ENCODE results near the gene ALDH3A2.
"Not testable (repeated sequence)": the region's sequence is repeated elsewhere in the genome, so short reads cannot be mapped to it uniquely, and the experiment has no call there.

Gene ALDH3A2

GRCh38 chr17:19683117-19683516 lies 34.6 kb downstream of the ALDH3A2 start:
- DNase-seq = no peak

GRCh38 chr17:19684909-19685580 lies 36.5 kb downstream of the ALDH3A2 start:
- not testable (repeated sequence) for DNase-seq

GRCh38 chr17:19686400-19687090 lies 38.0 kb downstream of the ALDH3A2 start:
- no peak for DNase-seq

- no peak for DNase-seq
Measured at GRCh38 chr17:19702217-19702641, 53.7 kb downstream of the ALDH3A2 start.

GRCh38 chr17:19703106-19703827 lies 54.7 kb downstream of the ALDH3A2 start:
- no peak for DNase-seq

- DNase-seq = no peak
Measured at GRCh38 chr17:19703828-19704613, 55.5 kb downstream of the ALDH3A2 start.

GRCh38 chr17:19705201-19705600 lies 56.6 kb downstream of the ALDH3A2 start:
- no peak for DNase-seq

- no peak for DNase-seq
Measured at GRCh38 chr17:19705771-19706770, 57.5 kb downstream of the ALDH3A2 start.

- peak; percentile 48 for DNase-seq
Measured at GRCh38 chr17:19706791-19707727, 58.5 kb downstream of the ALDH3A2 start.

GRCh38 chr17:19707728-19708221 lies 59.2 kb downstream of the ALDH3A2 start:
- no peak for DNase-seq

GRCh38 chr17:19708431-19709175 lies 60.1 kb downstream of the ALDH3A2 start:
- DNase-seq = no peak

GRCh38 chr17:19709841-19710240 lies 61.3 kb downstream of the ALDH3A2 start:
- DNase-seq = no peak

GRCh38 chr17:19712436-19713004 lies 64.0 kb downstream of the ALDH3A2 start:
- DNase-seq = no peak

- DNase-seq = no peak
Measured at GRCh38 chr17:19713462-19713861, 64.9 kb downstream of the ALDH3A2 start.

- no peak for DNase-seq
Measured at GRCh38 chr17:19713901-19714361, 65.4 kb downstream of the ALDH3A2 start.

- DNase-seq = peak; percentile 29
Measured at GRCh38 chr17:19714542-19715411, 66.2 kb downstream of the ALDH3A2 start.

GRCh38 chr17:19716108-19717030 lies 67.8 kb downstream of the ALDH3A2 start, which contains the start of gene SLC47A2:
Gene SLC47A2, minus strand, starts transcription at chr17:19716584. Its CDS starts 29 bp downstream, at chr17:19716555.
- peak; percentile 17 for DNase-seq
